ENCODE measurements around the gene TSKS. TPM values are rescaled to one million over a fixed set of nuclear protein-coding genes. Genes with fewer than 3 reads are reported as not detected.
A peak's percentile ranks its signal among the peaks of the same experiment; 100 is the strongest.

TSKS gene
- total RNA-seq, 4 donors from 2014 or later: 0.73 to 4.2 TPM; not detected in 2

- TF ChIP-seq POLR2A (IDR thresholded peaks at IDR 0.05) (no peak), CTCF (IDR thresholded peaks at IDR 0.05) (no peak), POLR2AphosphoS5 (IDR thresholded peaks at IDR 0.05) (no peak), EP300 (IDR thresholded peaks at IDR 0.05) (no peak)
- H3K27ac ChIP-seq: peak overlapping the region in 1 of 4 donors; percentile 78
- no peak for ATAC-seq
- no peaks in the 10 kb centered on the region for H3K27me3 ChIP-seq
- no peaks in the 10 kb centered on the region for H3K9me3 ChIP-seq
- H3K4me3 ChIP-seq: no peak overlapping the region
- peaks cover 0 to 27% (median 11%) of the 10 kb centered on the region in 3 donors for H3K4me1 ChIP-seq
- H3K36me3 ChIP-seq: peaks cover 0 to 96% of the 10 kb centered on the region in 2 donors
- 93% methylated on average over 2 of the region's 10 CpGs; no CpG with 5 or more reads in 1 of the 2 donors for WGBS, 2 donors (ENCODE audit: low coverage in 1 of 2)
Measured at GRCh38 chr19:49800771-49801170, 37.7 kb upstream of the TSKS start.

DNA sequence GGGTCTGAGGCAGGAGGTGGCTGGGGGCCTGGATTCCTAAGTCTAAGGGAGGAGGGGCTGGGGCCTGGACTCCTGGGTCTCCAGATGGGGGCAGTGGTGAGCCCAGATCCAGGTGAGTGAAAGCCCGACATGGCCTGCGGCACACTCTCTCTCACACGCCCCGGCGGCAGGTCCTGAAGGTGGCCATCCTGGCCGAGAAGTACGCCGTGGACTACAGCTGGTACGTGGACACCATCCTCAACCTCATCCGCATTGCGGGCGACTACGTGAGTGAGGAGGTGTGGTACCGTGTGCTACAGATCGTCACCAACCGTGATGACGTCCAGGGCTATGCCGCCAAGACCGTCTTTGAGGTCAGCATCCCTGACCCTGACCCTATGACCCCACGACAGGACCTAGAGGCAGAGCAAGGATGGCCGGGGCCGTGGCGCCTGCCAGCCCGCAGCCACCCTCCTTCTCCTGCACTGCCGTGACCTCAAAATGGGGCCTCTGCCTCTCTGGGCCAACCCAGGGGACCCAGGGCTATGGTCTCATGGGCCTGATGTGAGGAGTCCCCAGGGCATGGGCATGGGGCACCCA is 36.8 kb upstream of the TSKS start:
- Histone ChIP-seq H3K27me3 (no peaks in the 10 kb centered on the region), H3K36me3 (peaks cover 0 to 96% of the 10 kb centered on the region in 2 donors), H3K4me3 (no peak overlapping the region), H3K27ac (no peak overlapping the region), H3K9me3 (no peaks in the 10 kb centered on the region), H3K4me1 (peaks cover 0 to 27% (median 11%) of the 10 kb centered on the region in 3 donors)
- no peak for ATAC-seq
- no peak for TF ChIP-seq POLR2AphosphoS5 (IDR thresholded peaks at IDR 0.05)
- TF ChIP-seq POLR2A (IDR thresholded peaks at IDR 0.05): no peak
- no peak for TF ChIP-seq EP300 (IDR thresholded peaks at IDR 0.05)
- no peak for TF ChIP-seq CTCF (IDR thresholded peaks at IDR 0.05)
- 85% methylated on average over 11 of the region's 25 CpGs; no CpG with 5 or more reads in 1 of the 2 donors for WGBS, 2 donors (ENCODE audit: low coverage in 1 of 2)

- Histone ChIP-seq H3K27me3 (no peaks in the 10 kb centered on the region), H3K9me3 (no peaks in the 10 kb centered on the region), H3K36me3 (peaks cover 0 to 96% of the 10 kb centered on the region in 2 donors), H3K4me1 (peaks cover 0 to 27% (median 11%) of the 10 kb centered on the region in 3 donors), H3K4me3 (no peak overlapping the region), H3K27ac (no peak overlapping the region)
- TF ChIP-seq POLR2AphosphoS5 (IDR thresholded peaks at IDR 0.05) (no peak), POLR2A (IDR thresholded peaks at IDR 0.05) (no peak), EP300 (IDR thresholded peaks at IDR 0.05) (no peak), CTCF (IDR thresholded peaks at IDR 0.05) (no peak)
- ATAC-seq: no peak
- WGBS, 2 donors (ENCODE audit: low coverage in 1 of 2): no CpG with 5 or more reads among the region's 28 CpGs
Measured at GRCh38 chr19:49799271-49799797, 36.2 kb upstream of the TSKS start.

DNA sequence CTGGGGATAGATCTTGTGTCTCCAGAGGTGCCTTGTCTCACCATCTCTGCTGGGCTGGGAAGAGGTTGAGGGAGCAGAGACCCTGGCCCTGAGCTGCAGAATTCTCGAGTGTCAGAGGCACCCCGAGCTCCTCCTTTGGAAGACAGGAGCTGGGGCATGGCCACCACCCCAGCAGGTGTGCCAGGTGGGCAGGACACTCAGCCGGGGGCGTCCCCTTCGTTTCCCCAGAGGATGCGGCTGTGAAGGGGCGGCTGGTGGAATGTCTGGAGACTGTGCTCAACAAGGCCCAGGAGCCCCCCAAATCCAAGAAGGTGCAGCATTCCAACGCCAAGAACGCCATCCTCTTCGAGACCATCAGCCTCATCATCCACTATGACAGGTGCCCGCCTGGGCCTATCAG is 35.5 kb upstream of the TSKS start:
- peaks cover 0 to 96% of the 10 kb centered on the region in 2 donors for H3K36me3 ChIP-seq

More for the DNA sequence above, 35.5 kb upstream of the TSKS start:
- no peak overlapping the region for H3K27ac ChIP-seq
- no peaks in the 10 kb centered on the region for H3K9me3 ChIP-seq
- peaks cover 0 to 27% (median 11%) of the 10 kb centered on the region in 3 donors for H3K4me1 ChIP-seq
- H3K4me3 ChIP-seq: no peak overlapping the region
- WGBS, 2 donors (ENCODE audit: low coverage in 1 of 2): no CpG with 5 or more reads among the region's 11 CpGs
- no peak for TF ChIP-seq CTCF (IDR thresholded peaks at IDR 0.05)
- no peak for TF ChIP-seq EP300 (IDR thresholded peaks at IDR 0.05)
- TF ChIP-seq POLR2A (IDR thresholded peaks at IDR 0.05): no peak
- TF ChIP-seq POLR2AphosphoS5 (IDR thresholded peaks at IDR 0.05): no peak
- ATAC-seq: no peak
- H3K27me3 ChIP-seq: no peaks in the 10 kb centered on the region
